GM21576 (cell line): ENCODE measurements around the gene SPTBN1.

Experiments
- ATAC-seq: cut with Tn5 transposase; IDR thresholded peaks from one replicate; pipeline ENCODE4 v1.9.1; 2021; ENCODE audit warnings: mild to moderate bottlenecking, moderate library complexity; ENCODE audit not compliant: unreplicated experiment

Gene SPTBN1

DNA sequence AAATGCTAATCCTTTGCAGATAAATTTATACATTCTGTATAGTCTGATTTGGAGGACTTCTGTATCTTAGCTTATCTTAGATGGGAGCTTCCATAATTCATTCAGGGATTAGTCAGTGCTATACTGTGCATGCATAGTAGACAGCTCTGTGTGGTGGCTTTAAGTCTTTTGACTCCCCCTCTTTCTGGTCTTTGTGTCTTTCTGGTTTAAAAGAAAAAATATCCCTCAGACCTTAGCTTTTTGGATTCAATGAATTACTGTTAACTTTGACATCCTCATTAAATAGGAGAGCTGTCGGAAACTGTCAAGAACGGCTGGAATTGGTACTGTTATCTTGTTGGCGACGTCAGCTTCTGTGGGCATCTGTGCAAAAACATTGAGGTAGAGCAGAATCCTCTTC is 130.4 kb downstream of the SPTBN1 start:
- ATAC-seq = no peak

DNA sequence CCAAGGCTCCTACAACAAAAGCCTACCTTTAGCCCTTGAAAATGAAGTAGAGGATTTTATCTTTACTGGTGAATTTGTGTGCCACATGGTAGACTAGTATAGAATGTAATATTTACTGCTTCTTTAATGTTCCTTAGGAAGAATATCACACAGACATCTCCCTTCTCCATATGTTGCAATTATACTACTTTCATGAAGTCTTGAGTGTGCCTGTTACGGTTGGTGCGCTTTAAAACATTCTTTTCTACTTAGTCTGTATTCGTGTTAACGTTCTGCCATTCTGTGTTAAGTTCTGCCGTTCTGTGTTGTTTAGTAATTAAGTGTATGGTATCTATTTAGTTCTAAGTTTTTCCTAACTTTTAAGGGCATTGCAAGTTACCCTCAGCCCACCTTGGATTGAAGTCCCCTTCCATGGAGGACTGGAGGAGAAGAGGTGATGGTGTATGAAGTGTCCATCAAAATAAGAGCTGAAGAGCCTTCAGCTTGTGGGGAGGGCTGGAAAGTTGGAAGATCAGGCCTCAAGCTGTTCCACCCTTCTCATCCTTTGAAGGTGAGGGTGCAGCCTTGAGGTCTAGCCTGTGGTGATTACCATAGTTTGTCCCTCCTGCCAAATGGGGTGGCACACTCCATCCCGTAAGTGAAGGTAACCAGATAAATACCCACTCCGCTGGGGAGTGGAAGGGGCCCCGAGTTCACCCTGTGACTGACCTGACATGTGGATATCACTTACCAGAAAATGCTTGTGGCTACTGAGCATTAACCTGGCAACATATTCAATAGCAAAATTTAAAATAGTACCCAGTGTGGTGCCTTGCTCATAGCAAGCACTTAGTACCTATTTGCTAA is 131.3 kb downstream of the SPTBN1 start:
- ATAC-seq = no peak

DNA sequence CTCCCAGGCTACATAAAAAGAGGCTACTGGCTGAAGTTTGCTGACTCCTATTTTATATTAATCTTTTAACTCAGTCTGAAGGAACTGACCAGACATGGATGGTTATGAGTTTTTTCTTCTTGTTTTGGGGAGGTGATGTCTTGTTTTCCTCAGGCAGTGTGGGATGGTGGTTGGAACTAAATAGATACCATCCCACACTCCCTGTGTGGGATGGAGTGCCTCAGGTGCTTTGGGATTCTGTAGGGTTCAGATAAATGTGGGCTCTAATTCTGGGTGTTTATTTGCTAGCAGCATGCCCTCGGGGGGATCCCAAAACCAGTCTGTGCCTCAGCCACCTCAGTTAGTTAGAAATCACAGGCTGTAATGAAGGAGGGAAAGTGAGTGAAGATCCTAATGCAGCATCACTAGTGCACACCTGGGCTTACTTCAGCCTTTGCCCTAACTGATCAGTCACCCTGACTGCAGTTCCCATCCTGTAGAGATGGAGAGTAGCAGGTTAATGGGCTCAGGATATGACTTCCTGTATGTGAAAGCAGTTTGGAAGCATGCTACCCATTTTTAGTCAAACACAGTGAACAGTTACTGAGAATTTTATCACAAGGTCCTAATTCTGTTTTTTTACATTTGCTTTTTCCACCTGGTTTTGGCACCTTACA is 132.2 kb downstream of the SPTBN1 start:
- no peak for ATAC-seq

DNA sequence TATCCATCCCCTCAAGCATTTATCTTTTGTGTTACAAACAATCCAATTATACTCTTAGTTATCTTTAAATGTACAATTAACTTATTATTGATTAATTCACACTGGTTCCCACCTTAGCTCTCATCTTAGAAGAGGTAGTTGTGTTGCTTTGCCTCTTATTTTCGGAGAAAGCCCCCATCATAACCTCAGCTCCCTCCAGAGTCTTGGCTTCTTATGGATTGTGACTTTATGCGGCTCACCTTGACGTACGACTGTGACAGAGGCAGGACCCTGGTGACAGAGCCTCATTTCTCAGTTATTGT is 132.9 kb downstream of the SPTBN1 start:
- ATAC-seq = no peak

DNA sequence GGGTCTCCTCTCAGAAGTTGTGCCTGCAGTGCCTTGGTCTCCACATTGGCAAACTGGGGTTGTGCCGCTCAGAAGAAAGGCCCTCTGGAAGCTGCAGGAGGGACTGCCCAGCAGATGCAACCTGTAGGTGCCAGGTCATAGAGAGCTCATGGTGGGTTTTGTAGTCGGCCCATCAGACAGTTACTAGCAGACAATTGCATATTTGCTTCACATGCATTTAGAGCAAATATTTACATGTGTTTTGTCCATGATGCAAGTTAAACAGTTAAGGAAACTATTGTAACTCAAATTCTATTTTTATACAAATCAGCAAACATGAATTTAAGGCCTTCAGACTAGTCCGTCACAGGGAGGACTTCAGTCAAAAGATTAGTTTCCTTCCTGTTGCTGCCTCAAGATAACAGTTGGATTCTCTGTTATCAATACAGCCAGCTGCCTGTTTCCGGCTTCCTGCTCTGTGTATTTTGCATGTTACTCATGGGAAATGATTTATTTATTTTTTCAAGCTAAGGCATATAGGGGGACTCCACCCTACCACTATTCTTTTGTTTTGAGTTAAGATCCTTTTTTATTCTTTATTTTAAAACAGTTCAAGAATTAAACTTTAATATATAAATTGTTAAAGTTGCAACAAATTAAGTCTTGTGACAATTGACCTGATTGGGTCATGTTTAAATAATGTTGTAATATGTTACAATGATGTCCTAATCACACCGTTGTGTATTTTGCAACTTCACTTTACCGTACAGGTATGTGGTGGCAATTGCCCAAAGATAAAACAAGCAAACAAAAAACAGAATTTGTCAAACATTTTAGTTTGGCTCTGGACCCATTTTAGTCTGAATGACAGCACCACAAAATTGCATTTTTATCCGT is 133.5 kb downstream of the SPTBN1 start:
- peak; percentile 46 for ATAC-seq

DNA sequence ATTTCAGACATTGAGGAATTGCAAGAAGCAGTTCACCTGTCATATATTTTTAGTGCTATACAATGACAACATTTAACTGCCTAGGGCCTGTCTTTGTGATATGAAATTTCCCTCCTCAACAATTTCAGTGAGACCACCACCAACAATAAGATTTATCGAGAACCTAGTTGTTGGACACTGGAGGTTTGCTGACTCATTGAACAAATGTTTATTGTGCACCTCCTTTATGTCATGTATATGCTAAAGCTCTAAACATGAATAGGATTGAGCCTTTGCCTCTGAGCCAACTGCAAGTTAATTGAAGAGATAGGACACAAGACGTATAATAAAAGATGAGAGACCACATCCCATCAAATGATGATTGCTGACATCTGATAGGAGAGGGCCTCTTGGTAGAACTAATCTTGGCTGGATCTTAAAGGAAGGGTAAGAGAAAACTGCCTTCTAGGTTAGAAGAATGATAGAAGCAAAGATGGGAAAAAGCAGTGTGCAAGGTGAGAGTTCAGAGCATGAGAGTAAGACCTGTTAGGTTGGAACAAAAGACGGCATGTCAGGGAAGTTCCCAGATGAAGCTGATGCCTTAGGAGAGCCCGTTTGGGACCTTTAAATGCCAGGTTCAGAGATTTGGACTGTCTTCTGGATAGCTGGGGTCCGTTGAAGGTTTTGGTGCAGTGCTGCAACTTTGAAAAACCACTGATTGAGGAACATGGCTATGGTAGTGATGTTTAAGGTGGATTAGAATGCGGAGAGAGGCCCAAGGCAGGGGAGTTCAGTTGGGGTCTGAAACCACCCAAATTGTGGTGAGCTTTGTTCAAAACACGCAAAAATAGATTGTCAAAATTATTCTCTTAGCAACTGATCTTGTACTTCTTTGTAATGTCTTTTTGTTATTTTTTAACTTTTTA is 134.3 kb downstream of the SPTBN1 start:
- ATAC-seq = no peak

DNA sequence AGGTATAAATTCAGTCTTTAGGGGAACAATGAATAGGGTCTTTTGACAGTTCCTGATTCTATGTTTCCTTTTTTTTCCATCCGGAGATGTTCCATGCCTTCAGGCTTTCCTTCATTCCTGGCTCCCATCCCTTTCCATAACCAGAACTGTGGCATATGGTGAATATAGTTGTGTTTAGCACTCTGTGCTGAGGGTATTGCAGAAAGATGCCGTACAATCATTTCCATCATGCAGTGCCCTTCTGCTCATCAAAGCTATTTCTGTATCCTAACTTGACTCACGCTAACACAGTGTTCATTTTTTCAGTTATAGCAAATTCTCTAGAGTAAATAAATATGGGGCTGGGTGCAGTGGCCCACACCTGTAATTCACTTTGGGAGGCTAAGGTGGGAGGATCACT is 135.4 kb downstream of the SPTBN1 start:
- ATAC-seq = no peak

DNA sequence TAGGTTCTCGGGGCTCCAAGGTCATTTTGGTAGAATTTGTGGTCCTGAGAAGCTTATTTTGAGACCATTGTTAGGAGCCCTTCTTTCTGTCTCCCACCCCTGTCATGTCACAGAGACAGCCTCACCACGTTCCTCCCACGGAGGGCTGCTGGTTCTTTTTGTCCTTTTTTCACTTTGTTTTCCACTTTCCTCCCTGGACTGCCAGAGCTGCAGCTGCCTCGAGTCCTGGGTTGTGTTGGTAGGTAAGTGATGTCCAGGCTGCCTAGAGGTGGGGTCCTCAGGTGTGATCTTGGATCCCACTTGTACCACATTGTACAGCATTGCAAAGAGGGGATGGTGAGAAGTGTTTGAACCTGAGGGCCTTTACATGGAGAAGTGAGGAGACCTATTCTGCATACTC is 137.1 kb downstream of the SPTBN1 start:
- ATAC-seq = no peak

DNA sequence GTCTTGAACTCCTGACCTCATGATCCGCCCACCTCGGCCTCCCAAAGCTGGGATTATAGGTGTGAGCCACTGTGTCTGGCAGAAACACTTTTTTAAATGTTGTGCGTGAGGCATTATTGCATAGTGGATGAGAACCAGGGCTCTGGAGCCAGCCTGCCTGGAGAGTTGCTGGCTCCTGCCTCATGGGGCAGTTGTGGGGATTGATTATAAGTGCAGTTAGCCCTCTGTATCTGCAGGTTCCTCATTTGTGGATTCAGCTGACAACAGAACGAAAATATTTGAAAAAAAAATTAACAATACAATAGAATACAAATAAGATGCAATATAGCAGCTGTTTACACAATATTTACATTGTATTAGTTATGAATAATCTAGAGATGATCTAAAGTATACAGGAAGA is 137.9 kb downstream of the SPTBN1 start:
- ATAC-seq = no peak

DNA sequence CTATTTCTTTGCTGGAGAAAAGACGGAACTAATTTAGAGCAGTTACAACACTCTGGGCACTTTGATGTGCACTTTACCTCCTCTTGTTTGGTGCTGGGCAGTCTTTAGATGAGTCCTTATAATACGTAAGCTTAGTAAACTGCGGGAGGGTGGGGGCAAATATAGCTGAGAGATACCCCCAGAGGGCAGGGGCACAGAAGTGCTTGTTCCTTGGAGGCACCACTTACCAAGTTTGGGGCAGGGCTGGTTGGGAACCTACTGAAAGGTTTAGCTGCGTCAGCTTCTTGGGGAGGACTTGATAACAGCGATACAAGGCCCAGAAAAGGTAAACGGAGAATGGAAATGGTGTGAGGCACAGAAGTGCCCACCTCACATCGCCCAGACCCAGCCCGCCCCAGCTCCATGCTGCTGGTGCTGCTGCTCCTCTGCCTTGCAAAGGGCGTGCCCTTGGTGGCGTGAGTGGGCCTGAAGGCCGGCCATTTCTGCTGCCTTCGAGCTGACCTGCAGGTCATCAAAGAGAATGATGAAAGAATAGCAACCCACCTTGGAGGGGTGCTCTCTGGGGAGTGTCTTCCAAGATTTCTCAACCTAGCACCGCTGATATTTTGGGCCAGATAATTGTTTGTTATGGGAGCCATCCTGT is 139.2 kb downstream of the SPTBN1 start:
- ATAC-seq = no peak

DNA sequence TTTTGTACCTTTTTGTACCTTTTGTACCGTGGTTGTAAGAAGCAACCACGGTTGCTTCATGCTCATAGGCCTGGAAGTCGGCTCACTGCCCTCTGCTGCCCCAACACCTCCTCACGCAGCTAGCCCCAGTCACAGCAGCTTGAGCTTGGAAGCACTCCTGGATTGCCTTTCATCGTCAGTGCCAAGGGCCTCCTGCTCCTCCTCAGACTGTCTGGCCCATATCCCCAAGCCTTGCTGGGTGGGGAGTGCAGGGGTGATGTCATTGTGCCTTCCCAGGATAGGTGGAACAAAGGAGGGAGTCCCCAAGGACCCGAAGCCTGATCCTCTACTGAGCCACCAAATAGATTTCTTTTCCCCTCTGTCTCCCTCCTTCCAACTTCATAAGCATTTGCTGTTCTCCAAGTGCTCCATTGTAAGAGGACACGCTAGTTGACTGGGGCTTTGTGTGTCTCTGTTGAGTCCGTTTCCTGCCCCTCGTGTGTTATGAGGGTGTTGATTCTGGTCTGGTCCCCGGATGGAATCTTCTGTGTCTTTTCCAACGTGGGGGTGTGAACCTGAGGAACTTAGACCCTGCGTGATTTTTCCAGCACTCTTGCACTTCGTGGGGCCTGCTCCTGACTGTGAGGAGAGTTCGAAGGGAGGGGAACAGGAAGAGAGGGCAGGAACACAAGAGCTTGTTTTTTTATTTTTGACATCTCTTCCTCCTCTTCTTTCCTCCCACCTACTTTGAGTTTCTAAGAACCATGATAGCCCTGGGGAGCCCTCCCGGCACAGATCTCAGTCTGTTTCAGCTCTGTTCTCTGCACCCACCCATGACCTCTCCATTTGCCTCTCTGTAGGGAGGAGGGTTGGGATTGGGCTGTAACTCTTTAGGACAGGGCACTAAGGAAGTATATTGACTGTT is 140.1 kb downstream of the SPTBN1 start:
- ATAC-seq = no peak

DNA sequence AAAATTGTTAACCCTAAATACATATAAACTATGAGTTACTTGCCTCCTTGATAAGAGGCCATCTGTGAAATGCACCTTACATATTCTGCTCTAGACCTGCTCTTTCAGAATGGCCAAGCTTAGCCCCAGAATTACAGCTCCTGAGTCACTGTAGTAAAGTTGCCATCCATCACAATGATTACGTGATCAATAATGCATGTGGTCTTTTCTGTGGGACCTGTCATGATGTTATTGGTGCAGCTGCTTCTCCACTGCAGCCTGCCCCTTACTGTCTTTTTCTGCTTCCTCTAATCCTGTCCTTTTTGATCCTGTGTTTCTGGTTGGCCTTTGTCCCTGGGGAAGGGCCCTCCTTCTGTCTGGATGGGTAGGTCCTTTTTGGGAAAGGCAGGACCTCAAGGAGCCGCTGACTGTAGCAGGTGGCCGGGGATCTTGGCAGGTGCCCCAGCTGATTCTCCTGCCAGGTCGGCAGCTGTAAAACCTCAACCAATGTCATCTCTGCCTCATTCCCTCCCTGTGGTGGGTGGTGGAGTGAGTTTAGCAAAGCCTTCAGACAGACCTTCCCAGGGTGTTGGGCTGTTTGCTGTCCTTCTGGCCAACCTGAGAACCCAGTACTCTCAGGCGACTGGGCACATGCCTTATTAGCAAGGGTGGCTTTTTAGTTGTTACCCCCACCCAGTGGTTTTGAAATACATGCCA is 141.2 kb downstream of the SPTBN1 start:
- ATAC-seq = no peak

DNA sequence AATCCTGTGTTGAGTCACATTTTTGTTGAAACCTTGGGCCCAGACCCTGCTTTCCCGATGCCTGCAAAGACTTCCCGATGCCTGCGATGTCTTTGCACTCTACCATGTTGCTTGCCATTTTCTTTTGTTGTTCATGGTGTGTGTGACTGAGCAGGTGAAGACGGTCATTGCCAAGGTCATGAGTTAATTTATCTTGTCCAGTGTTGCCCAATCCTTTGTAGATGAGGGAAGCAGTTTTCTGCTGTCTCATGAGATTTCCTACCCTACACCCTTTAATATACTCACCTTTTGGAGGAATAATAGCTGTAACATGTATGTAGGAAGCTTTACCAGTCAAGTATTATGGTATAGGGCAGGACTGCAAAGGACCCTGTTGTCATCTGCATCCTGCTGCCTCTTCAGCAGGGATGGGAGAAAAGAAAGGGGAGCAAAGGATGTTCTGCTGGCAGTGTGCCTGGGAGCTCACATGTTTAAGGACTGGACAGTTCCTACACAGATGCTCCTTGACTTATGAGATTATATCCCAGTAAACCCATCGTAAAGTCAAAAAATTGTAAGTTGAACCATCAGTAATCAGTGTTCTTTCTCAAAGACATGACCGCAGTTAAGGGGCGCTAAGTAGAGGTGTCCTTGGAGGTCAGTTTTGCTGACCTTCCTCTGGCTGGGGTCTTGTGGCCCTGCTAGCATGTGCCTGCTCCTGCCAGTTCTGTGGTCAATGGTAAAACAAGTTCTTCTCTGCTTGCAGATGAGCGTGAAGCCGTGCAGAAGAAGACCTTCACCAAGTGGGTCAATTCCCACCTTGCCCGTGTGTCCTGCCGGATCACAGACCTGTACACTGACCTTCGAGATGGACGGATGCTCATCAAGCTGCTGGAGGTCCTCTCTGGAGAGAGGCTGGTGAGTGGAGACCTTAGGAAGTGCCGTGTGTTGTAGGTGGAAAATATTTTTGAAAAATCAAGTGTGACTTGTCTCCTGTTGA is 142.5 kb downstream of the SPTBN1 start:
- no peak for ATAC-seq

DNA sequence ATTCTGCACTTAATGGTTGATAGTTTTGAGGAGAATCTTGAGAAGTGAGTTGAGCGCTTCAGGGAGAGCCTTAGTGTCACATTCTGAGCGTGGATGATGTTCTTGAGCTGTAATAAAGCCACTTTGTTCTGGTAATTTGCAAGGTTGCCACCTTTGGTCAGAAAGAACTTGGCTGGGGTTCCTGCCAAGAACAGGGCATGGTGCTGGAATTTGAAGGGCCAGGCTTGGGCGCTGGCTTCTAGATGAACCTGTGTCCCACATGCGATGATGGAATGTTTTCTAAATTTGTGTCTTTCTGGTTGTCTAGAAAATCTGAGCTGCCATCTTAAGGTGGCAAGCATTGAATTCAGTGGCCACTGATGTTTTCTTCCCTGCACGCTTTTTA is 143.2 kb downstream of the SPTBN1 start:
- ATAC-seq = no peak

DNA sequence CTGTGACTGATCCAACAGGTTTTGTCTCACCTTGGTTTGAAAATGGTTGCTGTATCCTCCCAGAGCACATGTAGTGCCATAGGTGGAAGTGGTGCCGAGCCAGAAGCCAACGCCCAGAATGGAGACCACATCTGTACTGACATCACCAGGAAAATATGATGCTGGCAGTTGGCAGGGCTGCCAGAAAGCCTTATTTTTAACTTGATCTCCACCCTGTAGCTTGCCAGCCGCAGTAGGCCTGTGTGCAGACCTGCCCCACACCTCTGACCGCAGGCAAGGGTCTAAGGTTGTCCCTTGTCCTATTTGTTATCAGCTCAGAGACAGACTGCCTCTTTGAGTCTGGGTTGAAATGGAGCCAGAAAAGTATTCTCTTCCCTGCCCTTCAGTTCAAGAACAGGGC is 143.8 kb downstream of the SPTBN1 start:
- no peak for ATAC-seq

DNA sequence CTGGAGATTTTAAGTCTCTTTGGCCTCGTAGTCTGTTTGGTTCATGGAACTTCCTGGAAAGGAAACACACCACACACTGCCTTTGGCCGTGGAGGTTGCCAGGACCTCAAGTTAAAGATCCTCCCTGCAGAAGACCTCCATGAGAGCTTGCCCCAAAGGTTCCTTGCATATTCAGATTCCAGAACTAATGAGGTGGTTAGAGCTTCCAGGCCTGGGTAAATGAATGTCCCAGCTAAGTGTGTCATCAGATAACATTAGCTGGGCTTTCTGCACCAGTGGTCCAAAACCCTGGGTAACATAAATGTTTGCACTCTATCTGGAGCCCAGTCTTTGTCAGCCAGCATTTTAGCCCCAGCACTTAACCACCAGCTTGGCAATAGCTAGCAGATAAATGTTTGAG is 145.2 kb downstream of the SPTBN1 start:
- ATAC-seq = no peak

DNA sequence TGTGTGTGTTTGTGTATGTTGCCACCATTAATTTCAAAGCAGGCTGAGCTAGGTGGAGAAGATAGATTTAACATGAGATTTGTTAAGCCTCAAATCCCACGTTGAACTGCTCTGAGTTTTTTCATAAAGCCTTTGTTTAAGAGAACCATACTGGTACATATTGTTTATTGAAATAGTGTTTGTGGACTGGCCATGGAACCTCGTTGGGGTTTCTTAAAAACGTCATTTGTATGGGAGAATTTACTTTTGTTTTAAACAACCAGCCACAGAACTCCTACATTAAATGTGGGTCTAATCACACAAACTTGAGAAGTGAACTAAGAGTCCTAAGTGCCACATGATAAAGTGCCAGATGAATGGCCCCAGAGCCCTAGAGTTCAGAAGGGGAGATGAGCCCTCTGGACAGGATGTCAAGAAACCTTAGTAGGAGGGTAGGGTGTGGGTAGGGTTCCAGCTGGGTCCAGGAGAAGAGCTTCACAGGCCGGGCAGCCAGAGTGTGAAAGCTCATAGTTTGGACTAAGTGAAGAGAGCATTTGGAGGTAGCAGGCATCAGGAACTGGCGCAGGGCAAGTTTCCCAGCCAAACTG is 146.7 kb downstream of the SPTBN1 start:
- no peak for ATAC-seq
